HepG2 (cell line): ENCODE results near the gene RPL23. TPM values are rescaled to one million over a fixed set of nuclear protein-coding genes. Genes with fewer than 3 reads are reported as not detected.

Experiments
- ASH2L ChIP-seq: fragments of 300-600, 200-600 bp; sonication (generic); IDR thresholded peaks from 2 replicates; pipeline ENCODE4 v1.7.0; 2017; ENCODE audit warnings: low read depth, mild to moderate bottlenecking, moderate library complexity, mixed read lengths, low read length; ENCODE audit not compliant: insufficient read length
- BCL6 ChIP-seq: IDR thresholded peaks from 2 replicates; pipeline ENCODE4 v1.6.1; 2016; ENCODE audit warnings: missing genetic modification reagents, missing compliant biosample characterization
- CHD4 ChIP-seq: fragments of 200-600 bp; sonication (generic); IDR thresholded peaks from 2 replicates; pipeline ENCODE4 v1.7.0; 2017; ENCODE audit warnings: mild to moderate bottlenecking, low read length, borderline replicate concordance
- EED ChIP-seq: sonication (generic); formaldehyde crosslinking; IDR thresholded peaks from 2 replicates; pipeline ENCODE4 v1.5.0; 2020; ENCODE audit warnings: mild to moderate bottlenecking, missing genetic modification reagents
- HDAC1 ChIP-seq: sonication (generic); formaldehyde crosslinking; IDR thresholded peaks from 2 replicates; pipeline ENCODE4 v1.5.1; 2020; ENCODE audit warnings: mild to moderate bottlenecking, missing genetic modification reagents
- LCORL ChIP-seq, 2 experiments: fragments of 450-650 bp in 1 of 2; sonication (generic) in 1 of 2; formaldehyde crosslinking in 1 of 2; IDR thresholded peaks; 2 replicates each; pipeline versions ENCODE4 v1.5.0 to v1.6.1; 2017 to 2020; ENCODE audit warnings: antibody characterized with exemption in 1 of 2, missing genetic modification reagents in 1 of 2
- MXD4 ChIP-seq: IDR thresholded peaks from 2 replicates; pipeline ENCODE4 v1.6.1; 2016; ENCODE audit warnings: mild to moderate bottlenecking, missing biosample characterization, missing genetic modification reagents
- MYNN ChIP-seq: sonication (generic); formaldehyde crosslinking; IDR thresholded peaks from 2 replicates; pipeline ENCODE4 v1.4.0; 2020; ENCODE audit warnings: mild to moderate bottlenecking, low read depth, missing genetic modification reagents
- NCOR1 ChIP-seq: fragments of 200-600 bp; sonication (generic); IDR thresholded peaks from 2 replicates; pipeline ENCODE4 v1.7.0; 2017; ENCODE audit warnings: antibody characterized with exemption, low read length, borderline replicate concordance
- NR3C1 ChIP-seq: sonication (generic); formaldehyde crosslinking; IDR thresholded peaks from 2 replicates; pipeline ENCODE4 v1.4.0; 2020; ENCODE audit warnings: missing genetic modification reagents
- RFX1 ChIP-seq: fragments of 450-650 bp; IDR thresholded peaks from 2 replicates; pipeline ENCODE4 v1.6.1; 2017
- SALL1 ChIP-seq: sonication (generic); formaldehyde crosslinking; IDR thresholded peaks from 2 replicates; pipeline ENCODE4 v1.8.0; 2022; ENCODE audit warnings: mild to moderate bottlenecking, missing genetic modification reagents
- SP1 ChIP-seq, 2 experiments: fragments of 450-650 bp in 1 of 2; sonication (generic) in 1 of 2; formaldehyde crosslinking in 1 of 2; IDR thresholded peaks; 2 replicates each; pipeline versions ENCODE4 v1.4.0 to v1.6.1; 2016 to 2020; ENCODE audit warnings: missing genetic modification reagents in 1 of 2
- SP5 ChIP-seq: IDR thresholded peaks from 2 replicates; pipeline ENCODE4 v1.6.1; 2016; ENCODE audit warnings: low read depth, borderline replicate concordance
- TCF12 ChIP-seq, 2 experiments: fragments of 450-650 bp in 1 of 2; sonication (generic) in 1 of 2; formaldehyde crosslinking in 1 of 2; IDR thresholded peaks; 2 replicates each; pipeline versions ENCODE4 v1.6.1 to v1.8.0; 2017 to 2022; ENCODE audit warnings: antibody characterized with exemption in 1 of 2, mild to moderate bottlenecking in 1 of 2, missing genetic modification reagents in 1 of 2, moderate library complexity in 1 of 2
- TEAD3 ChIP-seq: optimal IDR thresholded peaks from 2 replicates; pipeline ENCODE3; 2016; ENCODE audit warnings: borderline replicate concordance
- ZNF547 ChIP-seq: sonication (generic); formaldehyde crosslinking; IDR thresholded peaks from 2 replicates; pipeline ENCODE4 v1.5.1; 2020; ENCODE audit warnings: mild to moderate bottlenecking, missing genetic modification reagents
- ZNF552 ChIP-seq: sonication (generic); formaldehyde crosslinking; IDR thresholded peaks from 2 replicates; pipeline ENCODE4 v1.9.0; 2022; ENCODE audit warnings: missing genetic modification reagents, mild to moderate bottlenecking, borderline replicate concordance
- ZNF598 ChIP-seq: sonication (generic); formaldehyde crosslinking; IDR thresholded peaks from 2 replicates; pipeline ENCODE4 v1.5.1; 2020; ENCODE audit warnings: mild to moderate bottlenecking, missing genetic modification reagents, borderline replicate concordance
- polyA plus RNA-seq, 8 experiments: library from polyadenylated mRNA; depleted of rRNA in 3 of 8; stranded (reverse) in 7 of 8; unstranded in 1 of 8; fragments of >200 nt; fragmentation: Illumina TruSeq in 4 of 8; extraction: Trizol in 4 of 8; gene quantifications; 2 replicates each; pipeline versions ENCODE4 v1.2.1 to v1.2.3, GENCODE V29; 2011 to 2016; ENCODE audit warnings: low read depth in 4 of 8, missing spikeins in 1 of 8, mixed read lengths in 1 of 8; ENCODE audit not compliant: insufficient read depth in 1 of 8
- total RNA-seq, 5 experiments: library from RNA; depleted of rRNA; stranded (reverse); fragments of >200 nt; fragmentation: Illumina TruSeq; extraction: Trizol; gene quantifications; 2 replicates each; pipeline ENCODE4 v1.2.3, GENCODE V29; 2016; ENCODE audit warnings: low read depth in 1 of 5
- TF ChIP-seq, protein P1 (sequence below): sonication (generic); formaldehyde crosslinking; IDR thresholded peaks from 2 replicates; pipeline ENCODE4 v1.4.0; 2020; ENCODE audit warnings: low read depth, mild to moderate bottlenecking, missing genetic modification reagents
- TF ChIP-seq, protein P2 (sequence below): sonication (generic); formaldehyde crosslinking; IDR thresholded peaks from 2 replicates; pipeline ENCODE4 v1.4.0; 2020; ENCODE audit warnings: missing genetic modification reagents
- TF ChIP-seq, protein P3 (sequence below): sonication (generic); formaldehyde crosslinking; IDR thresholded peaks from 2 replicates; pipeline ENCODE4 v1.4.0; 2020; ENCODE audit warnings: missing genetic modification reagents, borderline replicate concordance

The RPL23 gene
- total and polyA plus RNA-seq, 2 of the 13 experiments (the other 11 are each of a cell fraction or from before 2014, with no cell fraction given): 2,790 to 4,860 TPM

DNA sequence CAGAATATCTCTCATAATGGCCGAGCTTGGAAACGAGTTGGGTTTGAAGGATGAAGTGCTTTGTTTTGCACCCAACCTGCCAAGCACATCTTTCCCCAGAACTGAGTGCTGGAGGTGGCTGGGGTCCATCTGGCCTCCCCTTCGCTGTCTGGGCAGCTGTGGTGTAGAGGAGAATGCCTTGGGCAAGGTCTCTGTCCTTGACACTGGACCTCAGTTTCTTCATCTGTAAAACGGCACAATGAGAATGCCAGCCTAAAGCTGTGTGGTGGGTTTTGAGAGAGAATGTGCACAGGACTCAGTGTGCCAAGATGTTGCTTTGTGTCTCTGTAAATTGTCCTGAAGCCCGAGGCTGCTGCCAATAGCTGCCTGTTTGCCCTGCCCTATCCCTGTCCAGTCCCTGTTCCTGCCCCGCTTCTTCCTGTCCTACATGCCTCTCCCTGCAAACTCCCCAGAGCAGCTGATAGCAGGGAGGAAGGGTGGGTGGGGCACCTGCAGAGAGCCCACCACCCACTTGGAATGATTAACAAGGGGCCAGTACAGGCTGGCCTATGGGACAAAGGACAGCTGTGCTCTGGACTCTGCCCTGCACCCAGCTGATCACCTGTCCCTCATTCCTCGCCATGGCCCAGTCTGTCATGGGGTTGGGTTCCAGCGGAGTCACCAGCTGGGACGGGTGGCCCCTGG, 31.7 kb upstream of the RPL23 start (continued):
- TF ChIP-seq, protein P1, sequence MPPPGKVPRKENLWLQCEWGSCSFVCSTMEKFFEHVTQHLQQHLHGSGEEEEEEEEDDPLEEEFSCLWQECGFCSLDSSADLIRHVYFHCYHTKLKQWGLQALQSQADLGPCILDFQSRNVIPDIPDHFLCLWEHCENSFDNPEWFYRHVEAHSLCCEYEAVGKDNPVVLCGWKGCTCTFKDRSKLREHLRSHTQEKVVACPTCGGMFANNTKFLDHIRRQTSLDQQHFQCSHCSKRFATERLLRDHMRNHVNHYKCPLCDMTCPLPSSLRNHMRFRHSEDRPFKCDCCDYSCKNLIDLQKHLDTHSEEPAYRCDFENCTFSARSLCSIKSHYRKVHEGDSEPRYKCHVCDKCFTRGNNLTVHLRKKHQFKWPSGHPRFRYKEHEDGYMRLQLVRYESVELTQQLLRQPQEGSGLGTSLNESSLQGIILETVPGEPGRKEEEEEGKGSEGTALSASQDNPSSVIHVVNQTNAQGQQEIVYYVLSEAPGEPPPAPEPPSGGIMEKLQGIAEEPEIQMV: no peak
- TF ChIP-seq ZNF598 (CRISPR knock-in tag) (peak; percentile 86; the same call in 1 of the 2 replicates), HDAC1 (CRISPR knock-in tag) (0 out of 2 replicates have a peak, but pooled peaks have one; percentile 46), MYNN (CRISPR knock-in tag) (no peak), ASH2L (no peak), BCL6 (CRISPR knock-in tag) (0 out of 2 replicates have a peak, but pooled peaks have one; percentile 11), EED (CRISPR knock-in tag) (no peak), SP1 (IDR thresholded peaks at IDR 0.05) (no peak), SP1 (CRISPR knock-in tag; IDR thresholded peaks at IDR 0.05) (no peak), NR3C1 (CRISPR knock-in tag) (no peak), NCOR1 (0 out of 2 replicates have a peak, but pooled peaks have one; percentile 67), SALL1 (CRISPR knock-in tag) (0 out of 2 replicates have a peak, but pooled peaks have one; percentile 54), ZNF547 (CRISPR knock-in tag) (peak; percentile 50; the same call in 1 of the 2 replicates), TEAD3 (peak; percentile 63), SP5 (CRISPR knock-in tag) (peak; percentile 66; the same call in 1 of the 2 replicates), ZNF552 (no peak), TCF12 (IDR thresholded peaks at IDR 0.05) (no peak), TCF12 (CRISPR knock-in tag; IDR thresholded peaks at IDR 0.05) (no peak), CHD4 (no peak), MXD4 (CRISPR knock-in tag) (peak; percentile 54; the same call in 1 of the 2 replicates), RFX1 (no peak), LCORL (IDR thresholded peaks at IDR 0.05) (no peak), LCORL (CRISPR knock-in tag; IDR thresholded peaks at IDR 0.05) (no peak)
- TF ChIP-seq, protein P2, sequence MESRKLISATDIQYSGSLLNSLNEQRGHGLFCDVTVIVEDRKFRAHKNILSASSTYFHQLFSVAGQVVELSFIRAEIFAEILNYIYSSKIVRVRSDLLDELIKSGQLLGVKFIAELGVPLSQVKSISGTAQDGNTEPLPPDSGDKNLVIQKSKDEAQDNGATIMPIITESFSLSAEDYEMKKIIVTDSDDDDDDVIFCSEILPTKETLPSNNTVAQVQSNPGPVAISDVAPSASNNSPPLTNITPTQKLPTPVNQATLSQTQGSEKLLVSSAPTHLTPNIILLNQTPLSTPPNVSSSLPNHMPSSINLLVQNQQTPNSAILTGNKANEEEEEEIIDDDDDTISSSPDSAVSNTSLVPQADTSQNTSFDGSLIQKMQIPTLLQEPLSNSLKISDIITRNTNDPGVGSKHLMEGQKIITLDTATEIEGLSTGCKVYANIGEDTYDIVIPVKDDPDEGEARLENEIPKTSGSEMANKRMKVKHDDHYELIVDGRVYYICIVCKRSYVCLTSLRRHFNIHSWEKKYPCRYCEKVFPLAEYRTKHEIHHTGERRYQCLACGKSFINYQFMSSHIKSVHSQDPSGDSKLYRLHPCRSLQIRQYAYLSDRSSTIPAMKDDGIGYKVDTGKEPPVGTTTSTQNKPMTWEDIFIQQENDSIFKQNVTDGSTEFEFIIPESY (CRISPR knock-in tag): peak; percentile 84
- TF ChIP-seq, protein P3, sequence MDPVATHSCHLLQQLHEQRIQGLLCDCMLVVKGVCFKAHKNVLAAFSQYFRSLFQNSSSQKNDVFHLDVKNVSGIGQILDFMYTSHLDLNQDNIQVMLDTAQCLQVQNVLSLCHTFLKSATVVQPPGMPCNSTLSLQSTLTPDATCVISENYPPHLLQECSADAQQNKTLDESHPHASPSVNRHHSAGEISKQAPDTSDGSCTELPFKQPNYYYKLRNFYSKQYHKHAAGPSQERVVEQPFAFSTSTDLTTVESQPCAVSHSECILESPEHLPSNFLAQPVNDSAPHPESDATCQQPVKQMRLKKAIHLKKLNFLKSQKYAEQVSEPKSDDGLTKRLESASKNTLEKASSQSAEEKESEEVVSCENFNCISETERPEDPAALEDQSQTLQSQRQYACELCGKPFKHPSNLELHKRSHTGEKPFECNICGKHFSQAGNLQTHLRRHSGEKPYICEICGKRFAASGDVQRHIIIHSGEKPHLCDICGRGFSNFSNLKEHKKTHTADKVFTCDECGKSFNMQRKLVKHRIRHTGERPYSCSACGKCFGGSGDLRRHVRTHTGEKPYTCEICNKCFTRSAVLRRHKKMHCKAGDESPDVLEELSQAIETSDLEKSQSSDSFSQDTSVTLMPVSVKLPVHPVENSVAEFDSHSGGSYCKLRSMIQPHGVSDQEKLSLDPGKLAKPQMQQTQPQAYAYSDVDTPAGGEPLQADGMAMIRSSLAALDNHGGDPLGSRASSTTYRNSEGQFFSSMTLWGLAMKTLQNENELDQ: no peak
